GM18907 (cell line): ENCODE data around the gene TXLNA.
"Not testable (repeated sequence)": the region's sequence is repeated elsewhere in the genome, so short reads cannot be mapped to it uniquely, and the experiment has no call there.

Experiments used
- ATAC-seq: cut with Tn5 transposase; IDR thresholded peaks from one replicate; pipeline ENCODE4 v1.9.1; 2021; ENCODE audit warnings: mild to moderate bottlenecking, moderate library complexity; ENCODE audit not compliant: unreplicated experiment

The TXLNA gene

GRCh38 chr1:32179443-32180185, at the start of gene TXLNA:
Gene TXLNA (plus strand): TSS chr1:32179675. CDS start chr1:32180346, 671 bp downstream.
- peak; percentile 82 for ATAC-seq

DNA sequence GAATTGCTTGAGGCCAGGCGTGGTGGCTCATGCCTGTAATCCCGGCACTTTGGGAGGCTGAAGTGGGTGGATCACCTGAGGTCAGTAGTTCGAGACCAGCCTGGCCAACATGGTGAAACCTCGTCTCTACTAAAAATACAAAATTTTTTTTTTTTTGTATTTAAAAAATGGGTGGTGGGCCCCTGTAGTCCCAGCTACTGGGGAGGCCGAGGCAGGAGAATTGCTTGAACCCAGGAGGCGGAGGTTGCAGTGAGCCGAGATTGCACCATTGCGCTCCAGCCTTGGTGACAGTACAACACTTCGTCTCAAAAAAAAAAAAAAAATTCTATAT, 45.6 kb upstream of the TXLNA start:
- ATAC-seq = not testable (repeated sequence)

- no peak for ATAC-seq
Measured at GRCh38 chr1:32137111-32137510, 42.4 kb upstream of the TXLNA start.

DNA sequence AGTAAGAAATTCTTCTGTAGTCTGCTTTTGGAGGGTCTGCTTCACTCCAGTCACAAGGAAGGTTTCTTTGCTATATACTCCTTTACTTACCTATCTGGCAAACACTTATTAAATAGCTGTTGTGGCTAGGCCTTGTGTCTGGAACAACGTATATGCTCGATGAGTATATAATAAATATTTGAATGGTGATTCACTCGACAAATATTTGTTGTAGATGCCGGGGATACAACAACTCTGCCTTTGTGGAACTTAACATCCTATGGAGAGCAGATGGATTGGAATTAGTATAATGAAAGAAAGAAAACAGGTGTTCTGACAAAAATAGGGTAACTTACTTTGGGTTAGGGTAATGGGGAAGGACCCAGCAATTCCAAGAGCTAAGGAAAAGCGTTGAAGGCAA, 40.5 kb upstream of the TXLNA start:
- no peak for ATAC-seq

- ATAC-seq = no peak
Measured at GRCh38 chr1:32142446-32143301, 36.8 kb upstream of the TXLNA start.

DNA sequence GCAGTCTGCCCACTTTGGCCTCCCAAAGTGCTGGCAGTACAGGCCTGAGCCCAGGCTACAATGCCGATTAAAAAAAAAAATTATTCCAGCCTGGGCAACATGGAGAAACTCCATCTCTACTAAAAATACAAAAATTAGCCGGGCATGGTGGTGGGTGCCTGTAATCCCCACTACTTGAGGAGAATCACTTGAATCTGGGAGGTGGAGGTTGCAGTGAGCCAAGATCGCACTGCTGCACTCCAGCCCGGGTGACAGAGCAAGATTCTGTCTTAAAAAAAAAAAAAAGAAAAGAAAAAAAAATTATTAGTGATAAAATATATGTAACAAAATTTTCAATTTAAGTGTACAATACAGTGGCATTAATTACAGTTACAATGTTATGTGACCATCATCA, 36.2 kb upstream of the TXLNA start:
- ATAC-seq = not testable (repeated sequence)

DNA sequence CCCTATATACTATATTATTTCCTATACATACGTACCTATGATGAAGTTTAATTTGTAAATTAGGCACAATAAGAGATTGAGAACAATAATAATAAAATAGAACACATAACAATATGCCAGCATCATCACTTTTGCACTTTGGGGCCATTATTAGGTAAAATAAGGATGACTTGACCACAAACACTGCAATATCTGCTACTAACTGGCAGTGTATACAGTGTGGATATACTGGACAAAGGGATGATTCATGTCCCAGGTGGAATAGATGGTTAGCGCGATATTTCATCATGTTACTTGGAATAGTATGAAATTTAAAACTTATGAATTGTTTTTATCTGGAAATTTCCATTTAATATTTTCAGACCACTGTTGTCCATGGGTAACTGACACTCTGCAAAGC, 35.4 kb upstream of the TXLNA start:
- no peak for ATAC-seq

DNA sequence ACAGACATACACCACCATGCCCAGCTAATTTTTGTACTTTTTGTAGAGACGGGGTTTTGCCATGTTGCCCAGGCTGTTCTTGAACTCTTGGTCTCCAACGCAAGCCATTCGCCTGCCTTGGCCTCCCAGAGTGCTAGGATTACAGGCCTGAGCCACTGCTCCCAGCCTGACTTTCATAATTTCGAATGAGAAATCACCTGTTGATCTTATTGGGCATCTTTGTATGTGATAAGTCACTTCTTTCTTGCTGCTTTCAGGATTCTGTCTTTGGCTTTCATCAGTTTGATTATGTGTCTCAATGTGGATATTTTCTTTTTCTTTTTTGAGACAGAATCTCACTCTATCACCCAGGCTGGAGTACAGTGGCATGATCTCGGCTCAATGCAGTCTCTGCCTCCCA, 31.7 kb upstream of the TXLNA start:
- not testable (repeated sequence) for ATAC-seq

DNA sequence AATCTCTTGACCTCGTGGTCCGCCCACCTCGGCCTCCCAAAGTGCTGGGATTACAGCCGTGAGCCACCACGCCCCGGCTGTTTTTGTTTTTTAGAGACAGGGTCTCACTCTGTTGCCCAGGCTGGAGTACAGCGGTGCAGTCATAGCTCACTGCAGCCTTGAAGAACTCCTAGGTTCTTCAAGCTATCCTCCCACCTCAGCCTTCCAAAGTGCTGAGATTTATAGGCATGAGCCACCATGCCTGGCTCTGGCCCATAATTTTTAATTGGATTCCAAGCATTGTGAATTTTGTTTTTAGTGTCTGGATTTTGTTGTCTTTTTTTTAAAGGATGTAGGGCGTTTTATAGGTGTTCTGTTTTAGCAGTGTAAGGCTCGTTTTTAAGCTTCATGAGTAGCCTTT, 28.6 kb upstream of the TXLNA start:
- ATAC-seq = no peak

DNA sequence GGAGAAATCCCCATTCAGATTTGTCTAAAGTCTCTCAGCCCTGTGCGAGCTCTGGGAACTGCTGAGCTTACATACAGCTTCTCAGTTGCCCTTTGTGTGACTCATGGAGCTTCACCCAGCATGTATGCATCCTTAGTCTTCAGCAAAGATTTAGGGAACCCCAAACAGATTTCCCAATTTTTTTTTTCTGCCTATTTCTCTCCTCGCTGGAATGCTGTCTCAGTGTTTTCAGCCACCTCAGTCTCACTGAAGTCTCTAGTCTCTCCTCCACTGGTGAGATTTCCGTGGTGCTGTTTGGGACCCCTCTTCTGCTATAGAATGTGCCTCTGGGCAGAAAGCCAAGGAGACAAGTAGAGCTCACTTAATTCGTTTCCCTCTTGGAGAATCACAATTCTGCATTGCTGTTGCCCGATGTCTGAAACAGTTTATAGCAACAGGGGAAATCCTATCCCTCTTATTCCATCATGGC, 28.1 kb upstream of the TXLNA start:
- no peak for ATAC-seq

DNA sequence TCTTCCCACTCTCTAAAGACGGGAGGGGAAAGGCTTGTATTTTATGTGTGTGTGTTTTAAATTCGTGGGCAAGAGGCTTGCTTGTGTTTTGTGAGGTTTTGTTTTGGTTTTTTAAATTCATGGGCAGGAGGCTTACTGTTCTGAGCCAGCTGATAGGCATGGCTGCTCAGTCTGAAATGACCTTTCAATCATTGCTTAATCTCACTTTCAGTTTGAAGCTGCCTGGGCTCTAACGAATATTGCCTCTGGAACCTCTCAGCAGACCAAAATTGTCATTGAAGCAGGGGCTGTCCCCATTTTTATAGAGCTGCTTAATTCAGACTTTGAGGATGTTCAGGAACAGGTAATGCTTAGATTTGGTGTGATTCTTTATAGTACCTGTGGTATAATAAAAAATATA, 20.3 kb upstream of the TXLNA start:
- no peak for ATAC-seq

DNA sequence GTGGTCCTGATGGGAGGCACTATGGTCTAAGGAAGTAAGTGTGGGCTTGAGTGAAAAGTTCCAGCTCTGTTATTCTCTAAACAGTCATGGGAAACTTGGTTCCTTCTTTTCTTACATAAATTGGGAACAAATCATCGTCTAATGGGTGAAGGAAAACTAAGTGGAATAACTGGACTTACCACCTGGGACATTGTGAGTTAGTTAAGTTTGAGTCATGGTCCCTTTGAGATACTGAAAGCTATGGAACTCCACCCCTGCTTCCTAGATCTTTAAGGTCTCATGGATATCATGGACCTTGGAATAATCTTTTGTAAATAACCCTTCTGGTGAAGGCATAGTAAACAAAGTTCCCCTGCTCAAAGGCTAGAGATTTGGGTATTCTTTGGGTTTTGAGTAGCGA, 16.1 kb upstream of the TXLNA start:
- ATAC-seq = no peak

DNA sequence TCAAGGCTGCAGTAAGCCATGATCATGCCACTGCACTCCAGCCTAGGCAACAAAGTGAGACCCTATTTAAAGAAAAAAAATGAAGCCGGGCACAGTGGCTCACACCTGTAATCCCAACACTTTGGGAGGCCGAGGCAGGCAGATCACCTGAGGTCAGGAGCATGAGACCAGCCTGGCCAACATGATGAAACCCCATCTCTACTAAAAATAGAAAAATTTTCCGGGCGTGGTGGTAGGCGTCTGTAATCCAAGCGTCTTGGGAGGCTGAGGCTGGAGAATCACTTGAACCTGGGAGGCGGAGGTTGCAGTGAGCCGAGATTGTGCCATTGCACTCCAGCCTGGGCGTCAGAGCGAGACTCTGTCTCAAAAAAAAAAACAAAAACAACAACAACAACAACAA, 13.8 kb upstream of the TXLNA start:
- ATAC-seq = not testable (repeated sequence)

DNA sequence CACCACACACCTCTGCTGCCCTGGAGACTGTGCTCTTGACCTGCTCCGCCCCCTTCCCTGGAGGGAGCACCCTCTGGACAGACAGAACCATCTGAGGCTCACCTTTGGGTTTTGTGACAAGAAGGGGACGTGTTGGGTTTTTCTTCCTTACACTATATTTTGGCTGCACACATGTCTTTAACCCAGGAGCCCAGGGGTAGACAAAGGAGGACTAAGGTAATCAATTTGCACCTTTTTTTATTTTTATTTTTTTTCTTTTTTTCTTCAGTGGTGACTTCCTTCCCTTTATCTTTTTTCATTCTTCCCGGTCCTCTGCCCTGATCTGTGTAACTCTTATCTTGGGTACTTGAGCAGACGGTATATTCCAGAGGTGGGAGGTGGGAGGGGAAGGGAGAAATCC, 8.5 kb upstream of the TXLNA start:
- no peak for ATAC-seq

DNA sequence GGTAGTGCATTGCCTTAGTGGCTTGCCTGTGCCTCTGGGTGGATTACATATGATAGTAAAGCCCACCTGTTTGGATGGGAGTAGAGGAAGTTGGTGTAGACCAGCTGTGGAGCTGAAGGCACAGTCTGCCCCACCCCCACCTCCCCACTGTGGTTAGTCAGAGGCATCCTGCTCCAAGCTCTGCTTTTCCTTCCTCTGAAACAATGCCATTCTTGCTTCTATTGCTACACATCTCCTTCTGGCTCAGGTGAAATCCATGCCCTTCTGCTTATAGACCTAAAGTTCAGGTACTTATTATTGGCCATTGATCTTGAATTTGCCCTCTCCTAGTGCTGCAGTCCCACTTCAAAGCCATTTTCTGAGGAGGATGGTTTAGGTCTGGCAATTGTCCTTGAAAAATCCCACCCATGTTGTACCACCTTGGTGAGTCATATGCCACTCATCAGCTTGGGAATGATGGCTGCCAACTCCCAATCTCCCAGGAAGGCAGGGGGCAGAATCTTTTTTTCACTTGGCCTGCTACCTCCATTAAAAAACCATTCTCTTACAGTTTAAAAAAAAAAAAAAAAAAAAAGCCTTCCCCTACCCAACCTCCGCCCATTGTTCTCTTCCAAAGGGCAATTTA, 6.7 kb upstream of the TXLNA start:
- no peak for ATAC-seq

DNA sequence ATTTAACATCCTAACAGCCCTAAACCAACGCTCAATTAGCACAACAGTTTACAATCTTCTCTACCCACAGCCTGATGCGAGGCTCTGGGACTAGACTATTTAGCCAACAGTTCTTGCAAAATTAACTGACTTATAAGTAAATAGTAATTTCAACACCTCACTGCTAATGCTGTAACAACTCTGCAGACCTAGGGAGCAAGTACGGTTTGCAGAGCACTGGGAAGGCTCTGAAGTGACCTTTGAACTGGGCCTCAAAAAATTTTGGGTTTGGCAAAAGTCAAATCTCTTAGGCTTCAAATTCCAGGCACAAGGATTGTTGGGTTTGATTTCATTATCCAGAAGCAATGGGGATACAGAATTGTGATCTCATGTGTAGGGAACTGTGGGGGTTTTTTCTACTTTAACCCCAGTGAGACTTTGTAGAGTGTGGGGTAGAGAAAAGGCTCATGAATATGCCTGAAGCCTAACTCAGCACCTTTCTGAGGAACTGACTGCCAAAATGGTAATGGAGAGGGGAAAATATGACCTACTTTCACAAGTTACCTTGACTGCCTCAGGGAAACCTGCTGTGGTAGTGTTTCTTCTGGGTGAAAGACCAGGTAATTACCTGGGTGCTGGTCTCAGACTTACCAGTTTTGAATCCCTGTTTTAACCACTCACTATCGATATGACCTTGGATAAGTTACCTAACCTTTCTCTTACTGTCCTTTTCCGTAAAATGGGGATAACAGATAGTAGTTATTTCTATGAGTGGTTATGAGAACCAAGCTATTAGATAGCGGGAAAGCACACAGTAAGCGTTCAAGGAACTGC, 889 bp upstream of the TXLNA start:
- ATAC-seq = no peak

DNA sequence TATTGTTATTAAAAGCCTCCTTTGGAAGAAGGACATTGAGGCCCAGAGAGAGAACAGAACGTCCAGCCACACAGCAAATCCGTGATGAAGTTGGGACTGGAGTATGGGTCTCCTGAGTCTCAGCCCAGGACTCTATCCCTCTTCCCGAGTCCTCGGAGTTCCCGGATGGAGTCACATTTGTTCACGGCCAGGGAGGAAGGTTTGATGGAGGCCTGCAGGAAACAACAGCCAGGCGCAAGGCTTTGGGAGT, 357 bp upstream of the TXLNA start:
- ATAC-seq = no peak

- ATAC-seq = peak; percentile 35
Measured at GRCh38 chr1:32180186-32181060, 948 bp downstream of the TXLNA start.

DNA sequence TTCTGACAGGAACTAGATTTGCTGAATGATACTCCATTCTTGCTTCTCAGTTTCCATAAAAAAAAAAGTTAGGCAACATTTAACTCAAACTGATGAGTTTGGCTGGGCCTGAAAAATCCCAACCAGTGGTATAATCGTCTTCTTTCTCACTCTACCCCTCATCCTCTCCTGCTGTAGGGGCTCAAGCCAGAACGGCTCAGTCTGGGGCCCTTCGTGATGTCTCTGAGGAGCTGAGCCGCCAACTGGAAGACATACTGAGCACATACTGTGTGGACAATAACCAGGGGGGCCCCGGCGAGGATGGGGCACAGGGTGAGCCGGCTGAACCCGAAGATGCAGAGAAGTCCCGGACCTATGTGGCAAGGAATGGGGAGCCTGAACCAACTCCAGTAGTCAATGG, 1.6 kb downstream of the TXLNA start:
- ATAC-seq = no peak

DNA sequence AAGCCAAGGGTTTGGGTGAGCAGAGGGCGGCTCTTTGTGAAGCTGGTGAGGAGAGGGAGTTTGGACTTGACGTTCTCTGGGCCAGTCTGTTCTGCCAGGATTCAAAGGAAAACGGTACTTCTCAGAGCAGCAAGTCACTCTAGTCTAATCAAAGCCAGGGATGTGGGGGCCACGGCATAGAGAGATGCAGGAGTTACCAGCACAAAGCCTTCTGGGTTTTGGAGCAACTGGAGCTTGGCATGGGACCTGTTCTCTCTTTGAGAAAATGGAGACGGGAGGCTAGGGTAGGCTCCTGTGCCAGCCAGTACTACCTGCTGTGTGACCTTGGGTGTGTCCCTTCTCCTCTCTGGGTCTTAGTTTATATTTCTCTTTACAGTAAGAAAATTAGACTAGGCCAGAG, 2.1 kb downstream of the TXLNA start:
- no peak for ATAC-seq
